Fibroblast of mammary gland (primary cell): ENCODE results near the gene FOXL3.

ENCODE experiments used
- DNase-seq: peaks from one replicate; pipeline ENCODE4 v3.0.0-alpha.2; 2010; ENCODE audit warnings: low read depth
- H3K4me3 ChIP-seq: 2 replicates; pipeline ENCODE4 v1.5.1; 2011; ENCODE audit warnings: low read depth, mild to moderate bottlenecking, low read length, moderate library complexity; ENCODE audit not compliant: control insufficient read depth
- TF ChIP-seq, protein P1 (sequence below): conservative IDR thresholded peaks from 2 replicates; pipeline ENCODE4 v1.5.1; 2011; ENCODE audit warnings: low read depth, low read length, inconsistent platforms; ENCODE audit not compliant: control insufficient read depth, insufficient read depth

The FOXL3 gene

DNA sequence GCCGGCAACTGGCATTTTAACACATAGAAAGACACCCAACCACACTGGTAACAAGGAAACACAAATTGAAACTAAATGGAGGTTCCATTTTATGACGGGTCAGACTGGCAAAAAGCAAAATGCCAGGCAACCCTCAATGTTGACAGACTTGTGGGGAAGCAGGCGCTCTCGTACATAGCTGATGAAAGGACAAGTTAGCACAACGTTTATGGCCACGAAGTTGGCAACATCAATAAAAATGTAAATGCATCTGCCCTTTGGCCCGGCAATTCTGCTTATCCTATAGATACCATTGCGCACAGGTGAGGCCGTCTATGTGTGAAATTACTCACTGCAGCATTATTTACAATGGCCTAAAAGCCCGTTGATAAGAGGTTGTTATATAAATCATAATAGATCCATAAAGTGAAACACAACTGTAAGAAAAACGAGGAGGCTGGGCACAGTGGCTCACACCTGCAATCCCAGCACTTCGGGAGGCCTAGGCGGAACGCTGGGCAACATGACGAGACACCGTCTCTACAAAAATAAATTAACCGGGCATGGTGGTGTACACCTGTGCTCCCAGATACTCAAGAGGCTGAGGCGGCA, 39.8 kb downstream of the FOXL3 start:
- DNase-seq, result no peak
- no peak overlapping the region for H3K4me3 ChIP-seq
- TF ChIP-seq, protein P1, sequence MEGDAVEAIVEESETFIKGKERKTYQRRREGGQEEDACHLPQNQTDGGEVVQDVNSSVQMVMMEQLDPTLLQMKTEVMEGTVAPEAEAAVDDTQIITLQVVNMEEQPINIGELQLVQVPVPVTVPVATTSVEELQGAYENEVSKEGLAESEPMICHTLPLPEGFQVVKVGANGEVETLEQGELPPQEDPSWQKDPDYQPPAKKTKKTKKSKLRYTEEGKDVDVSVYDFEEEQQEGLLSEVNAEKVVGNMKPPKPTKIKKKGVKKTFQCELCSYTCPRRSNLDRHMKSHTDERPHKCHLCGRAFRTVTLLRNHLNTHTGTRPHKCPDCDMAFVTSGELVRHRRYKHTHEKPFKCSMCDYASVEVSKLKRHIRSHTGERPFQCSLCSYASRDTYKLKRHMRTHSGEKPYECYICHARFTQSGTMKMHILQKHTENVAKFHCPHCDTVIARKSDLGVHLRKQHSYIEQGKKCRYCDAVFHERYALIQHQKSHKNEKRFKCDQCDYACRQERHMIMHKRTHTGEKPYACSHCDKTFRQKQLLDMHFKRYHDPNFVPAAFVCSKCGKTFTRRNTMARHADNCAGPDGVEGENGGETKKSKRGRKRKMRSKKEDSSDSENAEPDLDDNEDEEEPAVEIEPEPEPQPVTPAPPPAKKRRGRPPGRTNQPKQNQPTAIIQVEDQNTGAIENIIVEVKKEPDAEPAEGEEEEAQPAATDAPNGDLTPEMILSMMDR, result no peak

DNA sequence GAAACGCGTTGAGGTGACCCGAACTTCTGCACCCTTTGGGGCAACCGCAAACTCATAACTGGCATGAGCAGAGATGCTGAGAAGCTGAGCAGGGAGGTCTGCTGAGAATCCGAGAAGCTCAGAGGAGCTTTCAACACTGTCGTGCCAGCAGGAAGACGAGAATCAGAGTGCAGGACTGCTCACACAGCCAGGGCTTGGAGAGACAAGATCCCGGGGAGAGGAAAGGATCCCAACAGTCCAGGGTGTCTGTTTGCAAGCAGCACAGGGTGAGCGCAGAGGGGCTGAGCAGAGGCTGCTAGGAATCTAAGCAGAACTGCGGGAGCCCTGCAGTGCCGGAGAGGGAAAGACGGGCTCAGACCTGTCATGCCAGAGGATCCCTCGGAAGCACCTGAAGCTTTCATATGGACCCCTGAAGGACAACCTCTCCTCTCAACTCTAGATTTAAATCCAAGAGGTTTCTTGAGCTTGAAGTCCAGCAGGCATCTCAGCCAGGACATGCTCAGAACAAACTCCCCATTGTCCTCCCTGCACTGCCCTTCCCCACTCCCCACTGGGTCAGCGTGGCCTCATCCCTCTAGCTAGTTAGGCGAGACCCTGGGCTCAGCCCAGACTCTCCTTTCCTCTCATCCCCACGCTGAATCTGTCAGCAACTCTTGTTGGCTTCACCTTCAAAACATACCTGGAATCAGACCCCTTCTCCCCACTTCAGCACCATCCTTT, 40.7 kb downstream of the FOXL3 start:
- no peak overlapping the region for H3K4me3 ChIP-seq
- TF ChIP-seq, protein P1, result no peak
- DNase-seq, result no peak

DNA sequence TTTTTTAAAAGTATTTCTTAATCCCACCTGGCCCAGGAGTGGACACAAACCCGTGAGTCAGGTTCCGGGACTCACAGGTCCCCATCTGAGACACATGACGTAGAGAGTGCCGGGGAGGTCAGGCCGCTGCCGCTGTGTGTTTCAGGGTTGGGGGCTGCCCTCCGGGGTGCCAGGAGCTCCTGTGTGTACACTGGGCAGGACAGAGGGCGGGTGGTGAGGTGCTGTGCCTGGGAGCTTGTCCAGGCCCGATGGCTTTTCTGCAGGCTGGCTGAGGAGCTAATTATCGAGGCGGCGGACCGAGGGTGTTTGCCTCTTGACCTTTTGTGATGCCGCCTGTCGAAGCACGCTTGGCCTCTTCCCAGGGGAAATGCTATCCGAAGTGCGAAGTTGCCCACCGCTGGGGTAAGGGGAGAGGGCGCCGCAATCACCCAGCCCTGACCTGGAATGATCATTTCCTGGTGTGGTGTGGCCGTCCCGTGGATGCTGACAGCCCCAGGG, 42.1 kb downstream of the FOXL3 start:
- DNase-seq, result no peak

DNA sequence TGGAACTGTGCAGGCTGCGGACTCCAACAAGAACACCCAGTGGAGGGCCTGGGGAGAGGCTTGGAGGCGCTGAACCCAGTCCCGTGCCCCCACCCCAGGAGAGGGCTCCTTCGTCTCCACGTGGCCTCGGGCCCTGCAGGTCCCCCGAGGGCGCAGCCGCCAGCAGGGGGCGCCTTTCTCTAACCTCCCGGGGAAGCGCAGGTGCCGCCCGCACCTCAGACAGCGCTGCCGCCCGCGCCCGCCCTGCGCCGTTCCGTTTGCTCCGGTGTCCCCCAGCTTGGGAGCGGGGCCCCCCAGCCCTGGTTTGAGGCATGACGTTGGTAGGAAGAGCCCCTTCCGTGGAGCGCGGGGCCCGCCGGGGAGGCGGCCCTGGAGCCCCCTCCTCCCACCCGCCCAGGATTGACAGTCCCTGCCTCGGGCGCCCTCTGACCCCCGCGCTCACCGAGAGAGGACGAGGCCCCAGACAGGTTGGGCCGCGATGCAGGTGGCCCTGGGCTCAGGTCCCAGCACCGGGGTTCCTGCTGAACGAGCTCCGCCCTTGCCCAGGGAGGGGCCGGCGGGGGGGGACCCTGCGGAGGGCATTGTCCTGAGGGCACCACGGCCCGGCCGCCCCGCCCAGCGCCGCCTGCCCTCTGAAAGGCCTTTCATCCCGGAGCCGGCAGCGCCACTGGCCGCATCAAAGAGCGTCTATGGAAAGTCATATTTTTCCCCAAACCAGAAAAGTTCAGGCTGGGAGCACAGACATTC, 42.8 kb downstream of the FOXL3 start:
- TF ChIP-seq, protein P1, result peak; percentile 52
- H3K4me3 ChIP-seq, result no peak overlapping the region
- peak; percentile 35 for DNase-seq

More for the DNA sequence above, 42.1 kb downstream of the FOXL3 start:
- TF ChIP-seq, protein P1, result no peak
- H3K4me3 ChIP-seq, result no peak overlapping the region

DNA sequence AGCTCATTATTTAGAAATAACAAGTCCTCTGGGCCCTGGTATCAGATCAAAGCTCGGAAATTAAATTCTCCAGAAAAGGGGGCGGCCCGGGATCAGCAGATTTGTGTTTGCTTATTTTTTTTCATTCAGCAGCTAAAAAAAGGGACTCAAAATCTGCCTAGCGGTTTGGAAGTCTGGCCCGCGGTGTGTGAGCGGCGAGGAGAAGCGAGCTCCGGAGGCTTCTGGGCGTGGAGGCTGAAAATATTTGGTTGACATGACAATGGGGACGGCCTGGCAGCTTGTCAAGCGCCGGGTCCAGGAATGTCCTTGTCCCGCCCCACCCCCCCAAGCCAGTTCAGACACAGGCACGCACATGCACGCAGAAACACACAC, 43.4 kb downstream of the FOXL3 start:
- no peak overlapping the region for H3K4me3 ChIP-seq
- no peak for DNase-seq
- TF ChIP-seq, protein P1, result no peak

DNA sequence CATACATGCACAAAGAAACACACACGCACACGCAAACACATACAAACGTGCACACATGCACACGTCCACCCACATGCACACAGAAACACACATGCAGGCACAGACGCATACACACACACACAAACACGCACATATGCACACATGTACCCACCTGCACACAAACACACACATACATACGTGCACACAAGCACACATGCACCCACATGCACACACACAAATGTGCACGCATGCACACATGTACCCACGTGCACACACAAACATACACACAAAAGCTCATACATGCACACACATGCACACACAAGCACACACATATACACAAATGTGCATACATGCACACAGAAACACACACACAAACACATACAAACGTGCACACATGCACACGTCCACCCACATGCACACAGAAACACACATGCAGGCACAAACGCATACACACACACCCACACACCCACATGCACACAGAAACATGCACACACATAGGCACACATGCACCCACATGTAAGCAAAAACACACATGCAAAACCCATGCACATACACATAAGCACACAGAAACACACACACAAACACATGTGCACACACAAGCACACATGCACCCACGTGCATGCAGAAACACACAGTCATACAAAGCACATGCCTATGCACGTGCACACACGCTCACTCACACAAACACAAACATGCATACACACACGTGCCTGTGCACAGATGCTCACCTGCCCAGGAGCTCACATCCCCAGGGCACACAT, 44.8 kb downstream of the FOXL3 start:
- no peak for DNase-seq
- H3K4me3 ChIP-seq, result no peak overlapping the region
- TF ChIP-seq, protein P1, result no peak
